Smooth muscle cell of the umbilical artery (primary cell): ENCODE results near the gene SHROOM3. TPM values are rescaled to one million over a fixed set of nuclear protein-coding genes. Genes with fewer than 3 reads are reported as not detected.

Source experiments
- total RNA-seq: library from RNA; depleted of rRNA; stranded (reverse); fragments of >200 nt; gene quantifications from 2 replicates; pipeline ENCODE4 v1.2.3, GENCODE V29; 2014

Gene SHROOM3
- total RNA-seq = 1.8 and 5.3 TPM in 2 replicates

GRCh38 chr4:76434901-76435527 is at the start of gene SHROOM3:
TSS of gene SHROOM3 (plus strand) at chr4:76435229. CDS start at chr4:76436053, 824 bp downstream.

GRCh38 chr4:76420762-76421581 is 14.1 kb upstream of the SHROOM3 start, which contains the start of gene CCDC158:
TSS of gene CCDC158 (minus strand) at chr4:76421141. CDS start at chr4:76403207, 17,934 bp downstream.

Other genes with a start within 250 kb of the SHROOM3 start
- 248 and 252 TPM in 2 replicates for gene SCARB2, start 221.4 kb upstream of the SHROOM3 start, total RNA-seq
- gene FAM47E, start 183.5 kb upstream of the SHROOM3 start, total RNA-seq = 0.18 and 0.59 TPM in 2 replicates
- gene STBD1, start 128.5 kb upstream of the SHROOM3 start, total RNA-seq = 7.4 and 9.3 TPM in 2 replicates
- under 0.01 and 0.23 TPM in 2 replicates for gene CCDC158, start 14.1 kb upstream of the SHROOM3 start, total RNA-seq